K562 (cell line): ENCODE results near the gene ABI3BP.

ENCODE experiments used
- GABPB1 ChIP-seq: sonication (generic); formaldehyde crosslinking; IDR thresholded peaks from 2 replicates; pipeline ENCODE4 v1.8.0; 2022; ENCODE audit warnings: mild to moderate bottlenecking, missing genetic modification reagents
- GATAD2B ChIP-seq: fragments of 450-650 bp; IDR thresholded peaks from 2 replicates; pipeline ENCODE4 v1.6.1; 2017; ENCODE audit warnings: mild to moderate bottlenecking, borderline replicate concordance
- KLF16 ChIP-seq: IDR thresholded peaks from 2 replicates; pipeline ENCODE4 v1.6.1; 2016; ENCODE audit warnings: antibody characterized with exemption
- MYC ChIP-seq, 2 experiments: fragments of 250-450 bp in 1 of 2; sonication (Bioruptor Pico) in 1 of 2; IDR thresholded peaks; 2 replicates each; pipeline versions ENCODE4 v1.5.1 to v1.6.1; 2012 to 2021; ENCODE audit warnings: low read depth in 2 of 2, borderline replicate concordance in 1 of 2, improper control_type of control experiment in 1 of 2, low read length in 1 of 2, mild to moderate bottlenecking in 1 of 2, moderate library complexity in 1 of 2
- POLR2AphosphoS5 ChIP-seq: IDR thresholded peaks from 2 replicates; pipeline ENCODE4 v1.6.1; 2011; ENCODE audit warnings: mild to moderate bottlenecking, low read depth, low read length, moderate library complexity; ENCODE audit not compliant: control insufficient read depth, insufficient read depth
- POLR2H ChIP-seq: IDR thresholded peaks from 2 replicates; pipeline ENCODE4 v1.6.1; 2016; ENCODE audit warnings: missing genetic modification characterization, low read depth, mild to moderate bottlenecking, control low read depth, missing compliant biosample characterization, moderate library complexity
- RNF2 ChIP-seq: sonication (generic); IDR thresholded peaks from 2 replicates; pipeline ENCODE4 v1.6.1; 2016
- TAF1 ChIP-seq: IDR thresholded peaks from 2 replicates; pipeline ENCODE4 v1.6.1; 2011; ENCODE audit warnings: mild to moderate bottlenecking, low read length, moderate library complexity; ENCODE audit not compliant: insufficient read depth, control insufficient read depth, severe bottlenecking; ENCODE audit errors: extremely low read depth
- ZNF263 ChIP-seq: sonication (generic); formaldehyde crosslinking; IDR thresholded peaks from 2 replicates; pipeline ENCODE4 v1.8.0; 2022; ENCODE audit warnings: mild to moderate bottlenecking, missing genetic modification reagents, borderline replicate concordance
- TF ChIP-seq, protein P1 (sequence below), 2 experiments: IDR thresholded peaks; 2 replicates each; pipeline ENCODE4 v1.6.1; 2012; ENCODE audit warnings: improper control_type of control experiment in 2 of 2, low read depth in 2 of 2, low read length in 2 of 2, borderline replicate concordance in 1 of 2
- TF ChIP-seq, protein P2 (sequence below): fragments of 450-650 bp; IDR thresholded peaks from 2 replicates; pipeline ENCODE4 v1.6.1; 2014; ENCODE audit warnings: low read depth, mild to moderate bottlenecking, moderate library complexity, borderline replicate concordance
- TF ChIP-seq, protein P3 (sequence below): sonication (generic); formaldehyde crosslinking; IDR thresholded peaks from 2 replicates; pipeline ENCODE4 v1.8.1; 2023; ENCODE audit warnings: mild to moderate bottlenecking, missing genetic modification reagents, moderate library complexity
- TF ChIP-seq, protein P4 (sequence below): sonication (generic); formaldehyde crosslinking; IDR thresholded peaks from 2 replicates; pipeline ENCODE4 v1.8.0; 2022; ENCODE audit warnings: missing genetic modification reagents, mild to moderate bottlenecking, borderline replicate concordance
- TF ChIP-seq, protein P5 (sequence below): fragments of 450-650 bp; IDR thresholded peaks from 2 replicates; pipeline ENCODE4 v1.6.1; 2016; ENCODE audit warnings: missing biosample characterization, missing genetic modification characterization

DNA sequence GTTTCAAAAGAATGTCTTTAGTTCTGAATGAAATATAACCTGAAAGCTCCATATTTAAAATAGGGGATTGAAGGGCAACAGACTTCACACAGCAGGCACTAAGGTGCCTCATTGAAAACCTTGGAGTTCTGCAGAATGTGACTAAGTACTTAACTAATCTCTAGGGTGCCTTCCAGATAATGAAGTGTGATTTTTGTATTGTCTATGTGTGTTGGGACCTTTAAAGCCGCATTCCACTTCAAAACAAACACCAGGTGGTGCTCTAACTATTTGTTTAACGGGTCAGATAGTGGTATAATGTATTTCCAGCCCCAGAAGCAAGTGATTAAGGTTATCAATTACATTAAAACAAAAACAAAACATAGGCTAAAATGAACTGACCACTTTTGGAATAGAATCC, 255.9 kb downstream of the ABI3BP start:
- TF ChIP-seq TAF1 (no peak), POLR2AphosphoS5 (no peak), GABPB1 (CRISPR knock-in tag) (no peak), RNF2 (no peak), POLR2H (tag) (no peak), KLF16 (no peak), GATAD2B (no peak), ZNF263 (CRISPR knock-in tag) (no peak), MYC (IDR thresholded peaks at IDR 0.05; ENCODE audit: low read depth, low read length) (no peak), MYC (CRISPR knock-in tag; IDR thresholded peaks at IDR 0.05; ENCODE audit: borderline replicate concordance, low read depth) (no peak)
- TF ChIP-seq, protein P1, sequence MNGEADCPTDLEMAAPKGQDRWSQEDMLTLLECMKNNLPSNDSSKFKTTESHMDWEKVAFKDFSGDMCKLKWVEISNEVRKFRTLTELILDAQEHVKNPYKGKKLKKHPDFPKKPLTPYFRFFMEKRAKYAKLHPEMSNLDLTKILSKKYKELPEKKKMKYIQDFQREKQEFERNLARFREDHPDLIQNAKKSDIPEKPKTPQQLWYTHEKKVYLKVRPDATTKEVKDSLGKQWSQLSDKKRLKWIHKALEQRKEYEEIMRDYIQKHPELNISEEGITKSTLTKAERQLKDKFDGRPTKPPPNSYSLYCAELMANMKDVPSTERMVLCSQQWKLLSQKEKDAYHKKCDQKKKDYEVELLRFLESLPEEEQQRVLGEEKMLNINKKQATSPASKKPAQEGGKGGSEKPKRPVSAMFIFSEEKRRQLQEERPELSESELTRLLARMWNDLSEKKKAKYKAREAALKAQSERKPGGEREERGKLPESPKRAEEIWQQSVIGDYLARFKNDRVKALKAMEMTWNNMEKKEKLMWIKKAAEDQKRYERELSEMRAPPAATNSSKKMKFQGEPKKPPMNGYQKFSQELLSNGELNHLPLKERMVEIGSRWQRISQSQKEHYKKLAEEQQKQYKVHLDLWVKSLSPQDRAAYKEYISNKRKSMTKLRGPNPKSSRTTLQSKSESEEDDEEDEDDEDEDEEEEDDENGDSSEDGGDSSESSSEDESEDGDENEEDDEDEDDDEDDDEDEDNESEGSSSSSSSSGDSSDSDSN (IDR thresholded peaks at IDR 0.05; ENCODE audit: borderline replicate concordance in 1 of 2, low read depth in 2 of 2, low read length in 2 of 2): no peak
- TF ChIP-seq, protein P2, sequence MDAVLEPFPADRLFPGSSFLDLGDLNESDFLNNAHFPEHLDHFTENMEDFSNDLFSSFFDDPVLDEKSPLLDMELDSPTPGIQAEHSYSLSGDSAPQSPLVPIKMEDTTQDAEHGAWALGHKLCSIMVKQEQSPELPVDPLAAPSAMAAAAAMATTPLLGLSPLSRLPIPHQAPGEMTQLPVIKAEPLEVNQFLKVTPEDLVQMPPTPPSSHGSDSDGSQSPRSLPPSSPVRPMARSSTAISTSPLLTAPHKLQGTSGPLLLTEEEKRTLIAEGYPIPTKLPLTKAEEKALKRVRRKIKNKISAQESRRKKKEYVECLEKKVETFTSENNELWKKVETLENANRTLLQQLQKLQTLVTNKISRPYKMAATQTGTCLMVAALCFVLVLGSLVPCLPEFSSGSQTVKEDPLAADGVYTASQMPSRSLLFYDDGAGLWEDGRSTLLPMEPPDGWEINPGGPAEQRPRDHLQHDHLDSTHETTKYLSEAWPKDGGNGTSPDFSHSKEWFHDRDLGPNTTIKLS: no peak
- TF ChIP-seq, protein P3, sequence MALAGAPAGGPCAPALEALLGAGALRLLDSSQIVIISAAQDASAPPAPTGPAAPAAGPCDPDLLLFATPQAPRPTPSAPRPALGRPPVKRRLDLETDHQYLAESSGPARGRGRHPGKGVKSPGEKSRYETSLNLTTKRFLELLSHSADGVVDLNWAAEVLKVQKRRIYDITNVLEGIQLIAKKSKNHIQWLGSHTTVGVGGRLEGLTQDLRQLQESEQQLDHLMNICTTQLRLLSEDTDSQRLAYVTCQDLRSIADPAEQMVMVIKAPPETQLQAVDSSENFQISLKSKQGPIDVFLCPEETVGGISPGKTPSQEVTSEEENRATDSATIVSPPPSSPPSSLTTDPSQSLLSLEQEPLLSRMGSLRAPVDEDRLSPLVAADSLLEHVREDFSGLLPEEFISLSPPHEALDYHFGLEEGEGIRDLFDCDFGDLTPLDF (CRISPR knock-in tag): no peak
- TF ChIP-seq, protein P4, sequence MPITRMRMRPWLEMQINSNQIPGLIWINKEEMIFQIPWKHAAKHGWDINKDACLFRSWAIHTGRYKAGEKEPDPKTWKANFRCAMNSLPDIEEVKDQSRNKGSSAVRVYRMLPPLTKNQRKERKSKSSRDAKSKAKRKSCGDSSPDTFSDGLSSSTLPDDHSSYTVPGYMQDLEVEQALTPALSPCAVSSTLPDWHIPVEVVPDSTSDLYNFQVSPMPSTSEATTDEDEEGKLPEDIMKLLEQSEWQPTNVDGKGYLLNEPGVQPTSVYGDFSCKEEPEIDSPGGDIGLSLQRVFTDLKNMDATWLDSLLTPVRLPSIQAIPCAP: no peak
- TF ChIP-seq, protein P5, sequence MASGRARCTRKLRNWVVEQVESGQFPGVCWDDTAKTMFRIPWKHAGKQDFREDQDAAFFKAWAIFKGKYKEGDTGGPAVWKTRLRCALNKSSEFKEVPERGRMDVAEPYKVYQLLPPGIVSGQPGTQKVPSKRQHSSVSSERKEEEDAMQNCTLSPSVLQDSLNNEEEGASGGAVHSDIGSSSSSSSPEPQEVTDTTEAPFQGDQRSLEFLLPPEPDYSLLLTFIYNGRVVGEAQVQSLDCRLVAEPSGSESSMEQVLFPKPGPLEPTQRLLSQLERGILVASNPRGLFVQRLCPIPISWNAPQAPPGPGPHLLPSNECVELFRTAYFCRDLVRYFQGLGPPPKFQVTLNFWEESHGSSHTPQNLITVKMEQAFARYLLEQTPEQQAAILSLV (tag): no peak
